WTC11 (cell line): ENCODE data around the gene PAM16.

ENCODE experiments used
- ESRRA ChIP-seq: sonication (generic); formaldehyde crosslinking; IDR thresholded peaks from 2 replicates; pipeline ENCODE4 v1.8.1; 2022; ENCODE audit warnings: mild to moderate bottlenecking, missing genetic modification reagents, borderline replicate concordance
- GRHL2 ChIP-seq: fragments of 250-450 bp; sonication (Bioruptor Pico); IDR thresholded peaks from 2 replicates; pipeline ENCODE4 v1.8.0; 2022; ENCODE audit warnings: mild to moderate bottlenecking, moderate library complexity; ENCODE audit not compliant: insufficient replicate concordance, severe bottlenecking
- MAX ChIP-seq: sonication (generic); formaldehyde crosslinking; IDR thresholded peaks from 2 replicates; pipeline ENCODE4 v1.8.0; 2022; ENCODE audit warnings: mild to moderate bottlenecking, missing genetic modification reagents
- USF2 ChIP-seq: sonication (generic); formaldehyde crosslinking; IDR thresholded peaks from 2 replicates; pipeline ENCODE4 v1.8.1; 2023; ENCODE audit warnings: mild to moderate bottlenecking, missing genetic modification reagents, moderate library complexity
- ZNF671 ChIP-seq: fragments of 250-450 bp; sonication (Bioruptor Pico); IDR thresholded peaks from 2 replicates; pipeline ENCODE4 v1.8.0; 2021; ENCODE audit warnings: mild to moderate bottlenecking
- TF ChIP-seq, protein P1 (sequence below): sonication (generic); formaldehyde crosslinking; IDR thresholded peaks from 2 replicates; pipeline ENCODE4 v1.8.1; 2023; ENCODE audit warnings: mild to moderate bottlenecking, moderate library complexity, missing genetic modification reagents
- TF ChIP-seq, protein P2 (sequence below): fragments of 200-600 bp; IDR thresholded peaks from 2 replicates; pipeline ENCODE4 v1.8.0; 2022; ENCODE audit warnings: antibody characterized with exemption

GRCh38 chr16:4359914-4360313, 8.8 kb upstream of the PAM16 start:
- TF ChIP-seq, protein P1, sequence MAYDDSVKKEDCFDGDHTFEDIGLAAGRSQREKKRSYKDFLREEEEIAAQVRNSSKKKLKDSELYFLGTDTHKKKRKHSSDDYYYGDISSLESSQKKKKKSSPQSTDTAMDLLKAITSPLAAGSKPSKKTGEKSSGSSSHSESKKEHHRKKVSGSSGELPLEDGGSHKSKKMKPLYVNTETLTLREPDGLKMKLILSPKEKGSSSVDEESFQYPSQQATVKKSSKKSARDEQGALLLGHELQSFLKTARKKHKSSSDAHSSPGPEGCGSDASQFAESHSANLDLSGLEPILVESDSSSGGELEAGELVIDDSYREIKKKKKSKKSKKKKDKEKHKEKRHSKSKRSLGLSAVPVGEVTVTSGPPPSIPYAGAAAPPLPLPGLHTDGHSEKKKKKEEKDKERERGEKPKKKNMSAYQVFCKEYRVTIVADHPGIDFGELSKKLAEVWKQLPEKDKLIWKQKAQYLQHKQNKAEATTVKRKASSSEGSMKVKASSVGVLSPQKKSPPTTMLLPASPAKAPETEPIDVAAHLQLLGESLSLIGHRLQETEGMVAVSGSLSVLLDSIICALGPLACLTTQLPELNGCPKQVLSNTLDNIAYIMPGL (CRISPR knock-in tag): no peak
- TF ChIP-seq MAX (CRISPR knock-in tag): no peak
- TF ChIP-seq GRHL2 (CRISPR knock-in tag): no peak
- TF ChIP-seq, protein P2, sequence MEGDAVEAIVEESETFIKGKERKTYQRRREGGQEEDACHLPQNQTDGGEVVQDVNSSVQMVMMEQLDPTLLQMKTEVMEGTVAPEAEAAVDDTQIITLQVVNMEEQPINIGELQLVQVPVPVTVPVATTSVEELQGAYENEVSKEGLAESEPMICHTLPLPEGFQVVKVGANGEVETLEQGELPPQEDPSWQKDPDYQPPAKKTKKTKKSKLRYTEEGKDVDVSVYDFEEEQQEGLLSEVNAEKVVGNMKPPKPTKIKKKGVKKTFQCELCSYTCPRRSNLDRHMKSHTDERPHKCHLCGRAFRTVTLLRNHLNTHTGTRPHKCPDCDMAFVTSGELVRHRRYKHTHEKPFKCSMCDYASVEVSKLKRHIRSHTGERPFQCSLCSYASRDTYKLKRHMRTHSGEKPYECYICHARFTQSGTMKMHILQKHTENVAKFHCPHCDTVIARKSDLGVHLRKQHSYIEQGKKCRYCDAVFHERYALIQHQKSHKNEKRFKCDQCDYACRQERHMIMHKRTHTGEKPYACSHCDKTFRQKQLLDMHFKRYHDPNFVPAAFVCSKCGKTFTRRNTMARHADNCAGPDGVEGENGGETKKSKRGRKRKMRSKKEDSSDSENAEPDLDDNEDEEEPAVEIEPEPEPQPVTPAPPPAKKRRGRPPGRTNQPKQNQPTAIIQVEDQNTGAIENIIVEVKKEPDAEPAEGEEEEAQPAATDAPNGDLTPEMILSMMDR: no peak
- no peak for TF ChIP-seq ESRRA
- TF ChIP-seq USF2: no peak
- TF ChIP-seq ZNF671 (CRISPR knock-in tag): no peak
